DMS114 treated with DMSO at 0.1 percent for 48 hours (cell line): Measurements from ENCODE around the gene GRAMD1A.
"Not testable (repeated sequence)": the region's sequence is repeated elsewhere in the genome, so short reads cannot be mapped to it uniquely, and the experiment has no call there.

Experiments used
- DNase-seq: peaks from one replicate; lab custom pipeline; 2025; ENCODE audit not compliant: unreplicated experiment; lab: John Stamatoyannopoulos, UW

The GRAMD1A gene

DNA sequence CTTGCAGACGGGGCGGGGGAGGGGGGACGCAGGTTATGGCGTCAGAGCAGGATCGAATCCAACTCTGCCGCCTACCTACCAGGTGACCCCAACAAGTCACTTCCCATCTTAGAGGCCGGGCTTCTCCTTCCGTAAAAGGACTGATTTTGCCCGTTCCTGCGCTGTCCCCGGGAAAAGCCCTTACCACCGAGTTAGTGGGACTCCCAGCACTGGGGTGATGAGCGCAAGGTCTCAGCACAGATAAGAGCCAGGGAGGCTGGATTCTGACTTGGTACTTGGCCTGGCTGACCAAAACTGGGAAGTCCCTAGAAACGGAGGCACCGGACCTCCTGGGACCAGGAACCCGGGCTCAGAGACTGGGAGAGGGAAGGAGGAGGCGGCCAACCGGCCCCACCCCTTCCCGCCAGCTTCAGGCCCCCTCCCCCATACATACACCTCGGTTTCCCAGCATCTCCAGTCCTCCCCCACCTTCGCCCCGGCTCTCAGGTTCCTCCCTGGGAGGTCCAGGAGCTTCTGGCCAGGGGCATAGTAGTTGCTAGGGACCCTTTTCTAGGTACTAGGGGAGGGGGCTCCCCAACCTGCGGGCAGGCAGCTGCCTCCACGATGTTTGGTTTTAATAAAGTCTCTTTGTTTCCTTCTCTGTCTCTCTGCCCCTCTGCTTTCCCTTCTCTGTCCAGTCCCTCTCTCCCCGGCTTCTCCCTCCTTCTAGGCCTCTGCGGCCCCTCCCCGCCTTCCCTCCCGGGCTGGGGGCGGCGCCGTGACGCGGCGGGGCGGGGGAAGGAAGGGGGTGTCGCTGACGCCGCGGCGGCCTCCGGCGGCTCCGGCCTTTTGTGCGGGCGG is at the start of gene GRAMD1A:
GRAMD1A (plus strand) TSS at position 826 of the 840 bp plus-strand sequence. CDS start 156 bp downstream, outside the sequence.
- DNase-seq, result peak; percentile 54

DNA sequence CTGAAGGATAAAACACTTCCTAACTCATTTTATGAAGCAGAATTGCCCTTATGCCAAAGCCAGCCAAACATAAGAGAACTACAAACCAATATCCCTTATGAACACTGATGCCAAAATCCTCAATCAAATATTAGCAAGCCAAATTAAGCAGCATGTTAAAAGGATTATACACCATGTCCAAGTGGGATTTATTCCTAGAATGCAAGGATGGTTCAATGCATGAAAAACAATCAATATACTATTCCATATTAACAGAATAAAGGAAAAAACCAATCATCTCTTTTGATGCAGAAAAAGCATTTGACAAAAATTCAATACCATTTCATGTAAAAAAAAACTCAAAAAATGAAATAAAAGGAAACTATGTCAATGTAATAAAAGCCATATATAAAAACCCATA is 47.0 kb upstream of the GRAMD1A start:
- no peak for DNase-seq

DNA sequence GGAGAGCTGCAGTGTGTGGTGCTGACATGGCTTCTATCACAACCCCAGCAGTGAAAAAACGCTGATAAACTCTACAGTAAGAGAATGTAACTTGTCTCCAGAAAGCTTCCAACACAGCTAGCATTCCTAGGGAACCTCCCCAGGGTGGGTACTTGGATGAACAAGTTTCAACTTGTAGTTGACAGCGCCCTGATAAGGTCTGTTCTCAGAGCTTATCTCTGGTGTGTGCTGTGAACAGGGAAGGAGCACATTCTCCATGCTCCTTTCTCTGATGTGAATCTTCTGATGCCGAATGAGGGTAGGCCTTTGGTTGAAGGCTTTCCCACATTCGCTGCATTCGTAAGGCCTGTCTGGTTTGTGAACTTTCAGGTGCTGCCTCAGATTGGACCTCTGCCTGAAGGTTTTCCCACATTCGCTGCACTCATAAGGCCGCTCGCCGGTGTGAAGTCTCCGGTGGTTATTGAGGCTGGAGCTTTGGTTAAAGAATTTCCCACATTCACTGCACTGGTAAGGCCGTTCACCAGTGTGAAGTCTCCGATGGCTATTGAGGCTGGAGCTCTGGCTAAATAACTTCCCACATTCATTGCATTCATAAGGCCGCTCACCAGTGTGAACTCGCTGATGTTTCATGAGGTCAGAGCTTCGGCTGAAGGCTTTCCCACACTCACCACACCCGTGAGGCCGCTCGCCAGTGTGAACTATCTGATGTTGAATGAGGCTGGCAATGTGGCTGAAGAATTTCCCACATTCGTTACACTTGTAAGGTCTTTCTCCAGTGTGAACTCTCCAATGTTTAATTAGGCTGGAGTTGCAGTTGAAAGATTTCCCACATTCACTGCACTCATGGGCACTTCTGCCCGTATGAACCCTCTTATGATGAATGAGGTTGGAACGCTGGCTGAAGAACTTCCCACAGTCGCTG is 42.0 kb upstream of the GRAMD1A start:
- no peak for DNase-seq

DNA sequence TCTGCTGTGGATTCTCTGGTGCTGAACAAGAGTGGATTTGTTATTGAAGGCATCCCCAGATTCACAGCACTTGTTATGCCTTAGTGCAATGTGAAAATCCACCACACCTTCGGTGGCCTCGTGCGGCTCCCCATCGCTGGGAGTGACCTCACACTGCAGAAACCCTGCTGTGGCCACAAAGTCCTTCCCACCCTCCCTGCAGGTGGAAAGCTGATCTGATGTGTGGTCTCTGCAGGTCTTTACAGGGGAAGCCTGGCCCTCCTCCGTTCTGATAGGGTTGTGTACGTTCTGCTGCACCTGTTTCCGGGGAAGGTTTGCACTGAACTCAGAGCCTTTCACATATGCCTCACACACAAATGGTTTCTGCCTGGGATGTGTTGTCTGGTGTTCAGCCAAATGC is 41.1 kb upstream of the GRAMD1A start:
- no peak for DNase-seq

DNA sequence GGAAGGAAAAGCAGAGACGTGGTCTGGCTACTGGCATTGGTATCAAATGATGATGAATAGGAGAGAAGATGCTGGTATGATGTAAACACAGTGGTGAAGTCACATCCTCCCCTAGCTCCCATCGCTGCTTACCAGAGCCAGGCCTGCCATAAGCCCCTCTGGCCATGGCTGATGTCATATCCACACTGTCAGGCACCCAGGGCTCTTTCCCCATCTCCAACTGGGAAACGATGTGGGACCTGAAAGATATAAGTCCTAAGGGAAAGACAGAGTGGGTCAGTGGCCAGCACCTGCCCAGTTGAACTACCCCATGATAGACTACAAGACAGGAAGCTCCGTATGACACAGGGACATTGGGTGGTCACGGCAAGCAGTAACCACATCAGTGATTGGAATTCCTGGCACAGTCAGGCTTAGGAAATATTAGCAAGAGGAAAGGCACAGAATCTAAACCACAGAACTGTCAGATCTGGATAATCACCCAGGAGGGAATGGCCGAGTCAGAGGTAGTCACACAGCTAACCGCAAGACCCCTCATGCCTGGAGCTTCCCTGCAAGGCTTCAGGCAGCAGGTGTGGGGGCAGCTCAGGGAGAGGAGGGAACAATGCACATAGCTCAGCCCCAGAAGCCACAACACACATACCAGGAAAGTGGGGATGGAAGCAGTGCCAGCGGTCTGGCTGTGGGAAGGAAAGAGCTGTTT is 39.9 kb upstream of the GRAMD1A start:
- DNase-seq, result no peak

DNA sequence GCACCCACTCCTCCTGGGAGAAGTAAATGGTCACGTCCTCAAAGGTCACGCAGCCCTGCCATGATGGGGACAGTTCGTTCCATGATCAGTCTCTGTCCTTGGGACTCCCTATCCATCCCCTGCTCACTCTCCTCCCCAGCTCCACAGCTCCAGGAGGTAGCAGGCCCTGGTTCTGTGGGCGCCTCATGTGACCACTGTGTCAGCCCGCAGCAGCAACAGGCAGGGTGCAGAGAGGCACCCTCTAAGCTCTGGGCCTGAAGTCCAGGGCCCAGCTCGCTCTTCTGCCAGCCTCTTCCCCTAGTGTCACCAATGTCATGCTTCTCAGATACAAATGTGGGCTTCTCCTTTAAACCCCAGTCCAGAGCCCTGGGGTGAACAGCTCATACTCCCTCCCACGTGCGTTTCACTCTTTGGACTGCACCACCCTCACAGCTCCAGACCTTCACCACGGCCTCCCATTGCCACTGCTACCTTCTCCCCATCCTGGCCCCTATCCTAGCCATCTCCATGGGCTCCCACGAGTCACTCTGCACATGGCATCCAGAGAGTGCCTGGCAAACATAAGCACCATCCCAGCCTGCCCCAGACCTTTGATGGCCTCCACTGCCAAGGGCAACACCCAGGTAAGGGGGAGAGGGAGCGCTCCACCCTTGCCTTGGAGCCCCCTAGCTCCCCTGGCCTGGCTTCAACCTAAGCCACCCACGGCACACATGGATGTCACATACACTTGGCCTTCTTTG is 39.0 kb upstream of the GRAMD1A start:
- DNase-seq, result no peak

DNA sequence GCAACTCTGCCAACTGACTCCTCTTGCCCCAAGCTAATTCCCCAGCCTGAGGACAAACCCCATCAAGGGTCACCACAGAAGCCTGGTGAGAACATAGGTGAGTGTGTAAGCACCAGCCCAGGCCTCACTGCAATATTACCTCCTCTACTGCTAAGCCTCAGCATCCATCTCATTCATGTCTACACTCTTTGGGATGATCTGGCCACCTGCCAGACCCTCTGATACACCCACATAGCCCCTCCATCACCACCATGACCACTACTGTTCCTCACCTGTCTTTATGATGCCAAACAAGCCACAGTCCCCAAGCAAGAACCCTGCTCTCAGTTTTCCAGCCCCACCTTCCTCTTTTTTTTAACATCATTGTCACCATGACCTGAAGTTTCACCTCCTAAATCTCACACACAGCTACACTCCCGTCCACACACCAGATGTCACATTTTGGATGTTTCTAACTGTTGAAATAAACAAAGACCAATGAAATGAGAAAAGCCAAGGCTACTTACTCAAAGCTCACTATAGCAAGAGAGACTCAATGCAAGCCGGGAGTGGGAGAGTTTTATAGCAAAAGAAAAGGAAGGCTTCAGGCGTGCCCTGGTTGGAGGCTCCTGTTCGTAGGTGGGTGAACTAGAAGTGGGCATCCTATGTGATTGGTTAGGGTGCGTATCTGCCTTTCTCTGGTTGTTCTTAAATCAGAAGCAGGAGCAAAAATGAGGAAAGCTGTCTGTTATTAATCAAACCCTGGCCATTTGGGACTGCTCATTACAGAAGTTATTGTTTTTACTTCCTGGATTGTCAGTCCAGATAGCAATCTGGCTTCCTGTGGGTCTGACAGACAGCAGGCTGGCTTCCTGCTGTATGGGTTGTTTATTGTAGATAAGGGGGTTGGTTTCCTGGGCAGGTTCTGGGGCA is 38.1 kb upstream of the GRAMD1A start:
- no peak for DNase-seq

DNA sequence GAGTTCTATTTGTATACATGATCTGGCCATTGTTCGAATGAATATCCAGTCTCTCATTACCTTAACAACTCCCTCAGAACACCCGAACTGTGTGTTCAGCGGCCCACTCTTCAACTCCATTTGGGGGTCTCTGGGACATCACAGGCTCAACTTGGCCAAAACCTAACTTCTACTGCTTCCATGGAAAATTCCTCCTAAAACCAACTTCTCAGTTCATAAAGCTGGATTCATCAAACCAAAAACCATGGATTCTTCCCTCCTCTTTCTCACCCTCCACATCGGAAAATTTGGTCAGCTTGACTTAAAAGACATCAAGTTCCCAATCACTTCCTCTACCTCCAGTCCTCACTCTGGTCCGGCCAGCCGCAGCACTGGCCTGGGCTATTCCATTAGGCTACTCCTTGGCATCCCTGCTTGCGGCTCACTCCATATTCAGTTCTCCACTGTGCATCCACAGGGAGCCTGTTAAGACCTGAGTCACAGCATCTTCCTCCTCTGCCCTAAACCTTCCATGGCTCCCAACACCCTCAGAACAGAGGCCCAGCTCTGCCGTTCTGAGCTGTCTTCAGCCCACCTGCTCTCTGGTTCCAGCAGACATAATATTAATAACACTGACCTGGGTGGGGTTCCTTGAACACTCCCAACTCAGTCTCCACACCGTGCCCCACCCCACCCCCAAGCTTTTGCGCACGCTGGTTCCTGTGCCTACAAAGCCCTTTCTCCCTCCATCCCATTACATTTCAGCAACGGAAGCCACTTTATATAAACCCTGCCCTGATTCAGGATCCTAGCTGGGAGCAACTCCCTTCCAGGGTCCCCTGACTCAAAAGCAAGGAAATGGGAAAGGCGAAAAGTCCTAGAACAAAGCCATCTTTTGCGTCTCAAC is 37.2 kb upstream of the GRAMD1A start:
- DNase-seq, result no peak

DNA sequence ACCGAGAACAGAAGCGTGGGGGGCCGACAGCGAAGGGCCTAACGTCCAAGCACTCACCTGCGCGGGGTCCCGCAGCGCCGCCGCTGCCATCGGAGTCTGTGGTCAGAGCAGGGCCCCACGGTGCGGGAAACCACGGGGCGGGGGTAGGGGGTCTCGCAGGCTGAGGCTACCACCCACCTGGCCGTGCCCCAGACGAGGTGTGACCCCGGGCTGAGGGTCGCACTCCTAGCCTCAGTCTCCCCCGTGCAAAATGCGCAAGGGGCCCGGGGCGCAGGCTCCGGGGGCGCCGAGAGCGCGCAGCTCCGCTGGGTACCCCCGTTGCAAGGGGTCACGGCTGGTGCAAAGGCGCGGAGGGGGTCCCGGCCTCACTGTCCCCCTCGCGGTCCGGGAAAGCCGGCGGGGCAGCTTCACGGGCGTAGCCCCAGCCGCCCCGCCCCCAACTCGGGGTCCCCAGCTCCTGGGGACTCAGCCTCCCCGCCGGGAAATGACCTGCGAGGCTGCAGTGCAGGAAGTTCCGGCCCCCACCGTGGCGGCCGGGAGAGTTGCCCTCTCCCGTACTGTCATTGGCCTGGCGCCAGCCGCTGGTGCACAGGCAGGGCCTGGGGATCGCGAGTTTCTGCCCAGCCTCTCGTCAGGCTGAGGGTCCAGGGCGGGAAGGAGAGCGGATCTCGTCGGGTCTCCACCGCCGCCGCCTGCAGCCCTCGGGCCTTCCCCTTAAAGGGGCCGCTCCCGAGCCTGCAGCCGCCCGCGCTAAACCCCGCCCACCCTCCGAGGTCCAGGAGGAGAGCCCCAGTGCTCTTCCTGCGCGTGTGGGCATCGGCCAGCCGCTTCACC is 36.3 kb upstream of the GRAMD1A start, which contains the start of gene ZNF792:
ZNF792 (minus strand) TSS at position 657 of the 834 bp plus-strand sequence; CDS start at position 90, 567 bp downstream.
- peak; percentile 39 for DNase-seq

DNA sequence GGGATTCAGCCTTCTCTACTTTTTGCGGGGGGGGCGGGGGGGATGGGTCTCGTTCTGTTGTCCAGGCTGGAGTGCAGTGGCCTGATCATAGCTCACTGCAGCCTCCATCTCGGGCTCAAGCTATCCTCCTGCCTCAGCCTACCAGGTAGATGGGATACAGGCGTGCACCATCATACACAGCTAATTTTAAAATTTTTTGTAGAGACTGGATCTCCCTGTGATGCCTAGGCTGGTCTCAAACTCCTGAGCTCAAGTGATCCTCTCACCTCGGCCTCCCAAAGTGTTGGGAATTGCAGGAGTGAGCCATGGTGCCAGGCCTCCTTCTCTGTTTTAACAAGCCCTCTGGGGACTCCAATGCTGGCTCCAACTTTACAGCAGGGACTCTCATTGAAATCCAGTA is 35.5 kb upstream of the GRAMD1A start:
- DNase-seq, result no peak

DNA sequence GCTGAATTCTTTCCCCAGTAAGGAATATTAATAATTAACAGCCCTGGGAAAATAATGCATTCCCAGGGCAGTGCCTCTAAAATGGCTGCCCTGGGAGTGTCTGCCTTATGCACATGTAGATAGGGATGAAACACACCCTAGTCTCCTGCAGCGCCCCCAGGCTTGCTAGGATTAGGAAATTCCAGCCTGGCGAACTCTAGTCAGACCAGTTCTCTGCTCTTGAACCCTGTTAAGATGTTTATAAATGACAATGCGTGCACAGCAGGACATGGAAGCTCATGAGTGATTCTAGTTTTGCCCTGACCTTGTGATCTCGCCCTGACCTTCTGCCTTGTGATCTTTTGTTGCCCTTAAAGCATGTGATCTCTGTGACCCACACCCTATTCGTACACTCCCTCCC is 34.6 kb upstream of the GRAMD1A start:
- not testable (repeated sequence) for DNase-seq

DNA sequence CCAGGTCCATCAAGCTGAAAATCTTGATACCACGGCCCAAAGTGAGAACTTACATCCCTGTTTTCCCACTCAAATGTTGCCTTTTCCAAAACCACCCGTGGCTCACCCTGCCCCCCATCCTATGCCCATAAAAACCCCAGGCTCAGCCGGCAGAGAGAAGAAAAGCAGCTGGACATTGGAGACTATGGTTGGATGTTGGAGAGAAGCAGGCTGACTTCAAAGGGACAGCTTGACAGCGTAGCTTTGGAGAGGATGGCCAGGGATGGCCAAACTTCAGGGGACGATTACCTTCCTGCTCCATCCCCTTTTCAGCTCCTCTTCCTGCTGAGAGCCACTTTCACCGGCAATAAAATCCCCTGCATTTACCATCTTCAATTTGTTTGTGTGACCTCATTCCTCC is 32.6 kb upstream of the GRAMD1A start:
- no peak for DNase-seq

DNA sequence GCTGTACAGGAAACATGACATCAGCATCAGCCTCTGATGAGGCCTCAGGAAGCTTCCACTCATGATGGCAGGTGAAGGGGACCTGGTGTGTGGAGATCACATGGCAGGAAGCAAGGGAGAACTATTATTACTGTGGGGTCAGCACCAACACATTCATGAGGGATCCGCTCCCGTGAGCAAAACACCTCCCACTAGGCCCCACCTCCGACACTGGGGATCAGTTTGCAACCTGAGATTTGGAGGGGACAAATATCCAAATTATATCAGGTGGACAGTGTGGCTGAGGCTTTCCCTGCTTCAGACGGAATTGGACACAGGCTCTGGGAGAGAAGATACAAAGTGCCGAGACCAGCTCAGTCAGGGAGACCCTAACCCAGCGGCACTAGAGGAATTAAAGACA is 30.4 kb upstream of the GRAMD1A start:
- DNase-seq, result no peak

DNA sequence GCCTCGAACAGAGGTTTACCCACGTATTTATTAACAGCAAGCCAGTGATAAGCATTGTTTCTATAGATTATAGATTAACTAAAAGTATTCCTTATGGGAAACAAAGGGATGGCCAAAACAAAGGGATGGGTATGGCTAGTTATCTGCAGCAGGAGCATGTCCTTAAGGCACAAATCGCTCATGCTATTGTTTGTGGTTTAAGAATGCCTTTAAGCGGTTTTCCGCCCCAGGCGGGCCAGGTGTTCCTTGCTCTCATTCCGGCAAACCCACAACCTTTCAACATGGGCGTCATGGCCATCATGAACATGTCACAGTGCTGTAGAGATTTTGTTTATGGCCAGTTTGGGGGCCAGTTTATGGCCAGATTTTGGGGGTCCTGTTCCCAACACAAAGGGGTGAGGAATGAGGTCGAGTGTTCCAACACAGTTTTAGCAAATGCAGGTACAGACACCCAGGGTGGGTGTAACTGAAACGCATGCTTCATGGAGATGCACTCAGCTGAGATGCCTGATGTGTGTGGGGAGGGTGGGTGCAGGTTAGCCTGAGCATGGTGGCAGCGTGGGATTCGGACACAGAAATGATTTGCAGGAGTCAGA is 29.8 kb upstream of the GRAMD1A start:
- not testable (repeated sequence) for DNase-seq

DNA sequence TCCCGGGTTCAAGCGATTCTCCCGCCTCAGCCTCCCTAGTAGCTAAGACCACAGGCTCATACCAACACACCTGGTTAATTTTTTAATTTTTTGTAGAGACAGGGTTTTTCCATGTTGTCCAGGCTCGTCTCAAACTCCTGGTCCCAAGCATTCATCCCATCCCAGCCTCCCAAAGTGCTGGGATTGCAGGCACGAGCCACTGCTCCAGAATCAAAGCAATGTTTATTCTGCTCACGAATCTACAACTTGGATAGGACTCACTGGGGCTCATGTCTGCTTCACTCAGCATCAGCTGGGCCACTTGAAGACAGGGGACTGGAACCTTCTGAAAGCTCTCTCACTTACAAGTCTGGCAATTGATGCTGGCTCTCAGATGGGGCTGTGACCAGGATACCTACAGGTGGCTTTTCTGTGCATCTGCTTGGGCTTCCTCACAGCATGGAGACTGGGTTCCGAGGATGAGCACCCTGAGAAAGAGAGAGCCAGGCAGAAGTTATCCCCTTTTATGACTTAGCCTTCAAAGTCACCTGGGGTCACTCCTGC is 27.9 kb upstream of the GRAMD1A start:
- DNase-seq, result no peak

DNA sequence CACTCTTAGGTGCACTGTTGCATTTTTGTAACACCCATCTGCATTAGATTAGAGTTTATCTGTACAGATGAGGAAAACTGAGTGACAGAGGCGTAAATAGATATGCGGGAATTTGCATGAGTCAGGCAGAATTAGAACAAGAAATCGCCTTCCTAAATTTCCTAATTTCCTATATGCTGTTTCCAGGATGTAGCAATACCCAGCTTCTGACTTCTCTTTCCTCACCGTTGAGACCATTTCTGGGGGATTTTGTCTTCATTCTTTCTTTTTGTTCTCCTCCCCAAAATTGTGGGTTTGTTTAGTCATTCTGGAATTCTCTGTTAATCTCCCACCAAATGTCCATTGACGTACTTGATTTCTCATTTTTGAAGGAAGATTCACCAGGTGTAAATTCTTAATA is 25.5 kb upstream of the GRAMD1A start:
- no peak for DNase-seq

DNA sequence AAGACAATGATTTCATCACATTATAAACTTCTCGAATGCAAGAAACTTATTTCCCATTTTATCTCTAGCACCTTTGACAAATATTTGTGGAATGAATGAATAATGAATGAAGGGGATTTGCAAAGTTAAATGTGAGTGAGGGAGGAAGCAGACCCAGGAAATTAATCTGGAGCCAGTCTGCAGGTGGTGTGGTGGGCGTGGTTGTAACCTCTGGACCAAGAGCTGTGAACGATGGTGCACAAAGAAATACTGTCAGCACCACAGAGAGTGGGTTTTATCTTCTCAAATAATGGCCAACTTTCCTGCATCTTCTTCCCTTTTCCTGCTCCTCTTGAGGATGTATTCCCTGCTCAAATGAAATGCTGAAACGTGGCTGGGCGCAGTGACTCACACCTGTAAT is 25.1 kb upstream of the GRAMD1A start:
- DNase-seq, result no peak
